Colon (tissue), 2 donors: Measurements from ENCODE around the gene CYBB.

Experiments used
- FAIRE-seq: peaks from 2 replicates; lab custom pipeline; 2012; peaks lifted over from hg19 to GRCh38; lab: Jason Lieb, UNC
- donor health status: control.
- donor health status: control.

The CYBB gene

DNA sequence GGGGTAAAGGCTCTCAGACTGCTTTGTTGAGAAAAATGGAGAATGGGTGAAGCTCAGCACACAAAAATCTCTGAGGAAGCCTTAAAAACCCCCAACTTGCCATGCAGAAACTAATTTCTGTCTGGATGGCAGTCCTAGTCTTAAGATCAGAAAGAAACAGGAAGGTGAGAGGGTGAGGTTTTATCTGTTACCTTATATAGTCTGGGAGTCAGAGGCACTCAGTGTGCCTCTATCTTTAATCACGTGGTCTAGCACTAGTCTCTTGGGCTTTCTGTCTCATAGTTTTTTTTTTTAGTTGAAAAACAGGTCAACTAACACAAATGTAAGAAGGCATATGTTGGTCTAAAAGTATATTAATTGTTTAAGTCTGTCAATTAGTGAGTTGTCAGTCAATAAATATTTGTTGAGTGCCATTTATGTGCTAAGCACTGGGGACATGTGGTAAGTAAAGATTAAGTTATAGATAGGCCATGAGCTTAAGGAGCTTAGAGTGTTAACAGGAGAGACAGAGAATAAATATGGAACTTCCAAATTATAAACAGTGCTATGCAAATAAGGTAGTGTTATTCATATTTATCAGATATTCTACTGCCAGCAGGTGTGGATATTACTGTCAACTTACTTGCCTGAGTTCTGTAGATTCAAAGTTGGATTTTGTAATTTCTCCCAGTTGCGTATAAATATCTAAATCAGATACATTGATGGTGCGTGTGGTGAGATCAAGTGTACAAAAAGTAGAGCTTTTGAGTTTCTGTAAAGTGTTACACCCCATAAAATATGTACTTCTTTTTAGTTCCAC is 7.0 kb downstream of the CYBB start:
- no peak for FAIRE-seq

DNA sequence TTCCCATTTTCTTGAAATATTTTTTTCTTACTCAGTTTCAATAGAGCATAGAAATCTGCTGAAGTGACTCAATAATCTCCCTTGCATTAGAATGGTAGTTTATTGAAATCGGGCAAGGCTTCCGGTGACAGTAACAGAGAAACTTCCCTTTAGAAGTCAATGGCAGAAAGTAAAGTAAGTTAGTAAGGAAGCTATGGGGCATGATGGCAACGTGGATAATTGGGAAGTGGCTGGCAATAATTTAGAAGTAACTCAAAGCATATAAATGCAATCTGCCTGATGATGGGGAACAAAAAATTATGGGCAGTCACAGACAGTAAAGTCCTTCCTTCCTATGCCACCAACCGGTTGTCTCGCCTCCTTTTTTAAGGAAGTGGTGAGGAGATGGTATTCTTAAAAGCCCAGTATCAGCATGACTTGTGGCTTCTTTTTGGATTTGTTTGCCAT is 7.6 kb downstream of the CYBB start:
- FAIRE-seq, result no peak

DNA sequence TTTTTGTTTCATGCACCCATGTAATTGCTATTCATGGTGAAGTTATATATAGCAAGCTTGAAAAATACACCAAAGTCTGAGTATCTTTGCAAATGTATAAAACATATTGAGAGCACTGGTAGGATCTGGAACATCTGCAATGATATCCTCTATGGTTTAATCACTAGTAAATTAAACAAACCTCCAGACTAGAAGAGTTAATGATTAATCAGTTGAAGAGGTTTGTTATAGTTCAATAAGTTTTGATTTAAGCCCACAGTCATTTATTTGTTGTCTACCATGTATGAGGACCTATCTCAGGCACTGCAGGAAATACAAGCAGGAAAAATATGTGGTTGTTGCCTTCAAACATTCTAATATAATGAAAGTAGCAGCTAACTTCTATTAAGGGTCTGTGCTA is 16.5 kb downstream of the CYBB start:
- FAIRE-seq, result no peak

DNA sequence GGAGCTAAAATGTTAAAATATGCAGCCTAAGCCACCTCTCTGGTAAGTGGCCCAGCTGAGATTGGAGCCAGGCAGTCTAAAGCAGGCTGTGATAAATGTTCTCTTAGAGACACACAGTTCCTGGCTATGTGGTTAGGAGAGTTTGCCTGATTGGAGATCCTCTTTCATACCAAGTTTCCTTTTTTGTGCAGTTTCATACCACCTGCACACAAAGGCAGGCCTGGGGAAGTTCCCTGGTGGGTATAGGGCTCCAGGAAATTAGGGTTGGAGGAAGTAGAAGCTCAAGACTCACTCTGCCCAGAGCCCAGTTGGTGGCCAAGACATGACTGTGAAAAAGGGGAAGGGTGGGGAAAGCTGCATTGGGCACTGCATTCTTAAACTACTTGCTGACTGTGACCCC is 16.9 kb downstream of the CYBB start:
- FAIRE-seq, result no peak

DNA sequence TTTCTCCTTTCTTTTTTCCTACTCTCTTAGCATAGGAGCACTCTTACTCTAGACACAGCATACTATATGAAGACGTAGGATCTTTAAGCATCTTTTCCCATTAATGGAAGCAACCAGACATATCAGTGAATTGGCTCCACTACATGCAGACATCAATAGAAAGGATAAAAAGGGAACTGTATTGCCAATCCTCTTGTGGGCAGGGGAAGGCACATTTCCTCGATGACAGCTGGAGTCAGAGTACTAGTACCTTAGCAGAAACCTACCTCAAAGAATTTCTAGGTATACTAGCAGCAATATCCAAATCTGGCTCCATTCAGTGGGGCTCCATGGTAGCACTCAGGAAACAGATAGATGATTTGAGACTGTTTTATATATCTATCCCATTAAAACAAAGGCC is 20.1 kb downstream of the CYBB start:
- no peak for FAIRE-seq

DNA sequence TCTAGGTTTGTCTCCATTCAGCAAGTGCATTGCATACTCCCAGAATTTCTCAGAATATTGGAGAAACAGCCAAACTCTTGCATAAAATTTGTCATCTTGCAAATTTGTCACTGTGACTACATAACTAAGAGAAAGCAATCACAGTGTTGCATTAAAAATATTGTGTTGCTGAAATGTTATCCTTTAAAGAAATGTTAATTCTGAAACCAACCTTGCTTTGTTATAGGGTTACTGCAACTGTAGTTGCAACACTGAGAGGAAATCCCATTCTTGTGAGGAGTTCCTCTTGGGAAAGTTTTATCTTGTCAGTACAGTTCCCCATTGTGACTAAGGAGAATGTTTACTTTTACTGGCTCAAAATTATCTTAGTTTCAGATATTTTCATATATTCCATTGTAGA is 20.9 kb downstream of the CYBB start:
- FAIRE-seq, result no peak

DNA sequence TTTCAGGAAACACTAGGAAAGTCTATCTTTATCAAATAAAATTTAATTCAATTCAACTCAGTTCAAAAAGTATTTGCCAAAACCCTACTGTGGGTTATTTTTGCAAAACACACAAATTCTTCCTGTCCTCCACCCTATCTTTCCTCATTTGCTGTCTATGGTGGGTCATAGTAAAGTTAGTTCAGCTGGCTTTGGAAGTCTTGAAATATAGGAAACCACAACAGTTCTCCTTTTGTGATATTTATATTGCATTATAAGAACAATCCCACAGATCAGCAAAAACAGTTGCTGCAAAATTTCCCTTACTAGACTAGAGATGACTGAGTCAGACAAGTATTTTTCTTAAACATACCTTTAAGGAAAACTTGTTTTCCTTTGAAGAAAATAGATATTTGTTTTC is 22.2 kb downstream of the CYBB start:
- peak; percentile 87 for FAIRE-seq

DNA sequence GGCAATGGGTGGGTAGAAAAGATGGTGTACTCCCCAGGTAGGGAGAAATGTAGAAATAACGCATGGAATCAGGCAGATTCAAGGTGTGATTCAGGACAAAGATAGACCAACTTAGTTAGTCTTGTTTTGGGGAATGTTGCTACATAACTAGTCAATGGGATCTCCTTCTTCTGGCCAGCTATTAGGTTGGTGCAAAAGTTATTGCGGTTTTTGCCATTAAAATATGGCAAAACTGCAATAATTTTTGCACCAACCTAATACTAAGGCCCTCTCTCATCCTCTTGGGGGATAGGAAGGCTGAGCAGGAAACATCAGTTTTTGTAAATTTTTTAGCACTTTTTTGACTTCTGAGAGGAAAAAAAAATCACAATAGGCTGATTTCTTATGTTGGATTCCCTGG is 23.2 kb downstream of the CYBB start:
- no peak for FAIRE-seq

DNA sequence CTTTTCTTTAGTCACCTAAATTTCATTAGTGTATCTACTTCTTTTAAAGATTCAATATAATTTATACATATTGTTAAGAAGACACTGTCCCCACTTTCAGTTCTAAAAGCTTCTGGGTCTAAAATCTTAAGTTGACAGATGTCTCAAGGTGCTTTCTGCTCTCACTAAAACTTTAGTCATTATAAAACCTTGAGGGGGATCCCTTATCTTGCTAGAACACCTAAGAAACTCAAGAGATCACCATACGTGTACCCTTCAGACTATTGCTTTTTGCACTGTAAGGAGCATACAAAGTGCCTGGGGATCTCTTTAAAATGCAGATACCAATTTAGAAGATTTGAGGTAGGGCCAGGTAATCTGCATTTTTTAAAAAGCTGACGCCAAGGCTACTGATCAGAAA is 30.1 kb downstream of the CYBB start:
- no peak for FAIRE-seq

DNA sequence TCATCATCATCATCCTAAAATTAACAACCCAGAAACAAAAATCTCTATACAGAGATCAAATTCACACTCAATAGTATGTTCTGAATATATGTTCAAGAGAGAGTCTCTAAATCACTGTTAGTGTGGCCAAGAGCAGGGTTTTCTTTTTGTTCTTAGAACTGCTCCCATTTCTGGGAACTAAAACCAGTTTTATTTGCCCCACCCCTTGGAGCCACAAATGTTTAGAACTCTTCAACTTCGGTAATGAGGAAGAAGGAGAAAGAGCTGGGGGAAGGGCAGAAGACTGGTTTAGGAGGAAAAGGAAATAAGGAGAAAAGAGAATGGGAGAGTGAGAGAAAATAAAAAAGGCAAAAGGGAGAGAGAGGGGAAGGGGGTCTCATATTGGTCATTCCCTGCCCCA is 32.3 kb downstream of the CYBB start:
- peak; percentile 80 for FAIRE-seq

DNA sequence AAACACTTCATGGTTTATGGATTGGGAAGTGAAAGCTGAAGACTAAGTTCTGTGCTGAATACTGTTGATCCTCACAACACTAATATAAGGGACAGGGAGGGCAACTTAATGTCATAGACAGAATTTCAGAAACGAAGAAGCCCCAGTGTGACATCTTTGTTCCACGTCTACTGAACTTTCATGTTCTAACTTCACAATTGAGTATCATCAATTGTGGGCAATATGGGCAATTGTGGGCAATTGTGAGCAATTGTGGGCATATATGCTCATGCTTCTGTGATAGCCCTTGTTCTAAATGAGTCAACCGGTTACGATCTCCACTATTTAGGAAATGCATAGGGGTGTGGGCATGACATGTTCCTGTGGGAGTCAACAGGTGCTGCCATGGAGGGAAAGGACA is 33.7 kb downstream of the CYBB start:
- no peak for FAIRE-seq

DNA sequence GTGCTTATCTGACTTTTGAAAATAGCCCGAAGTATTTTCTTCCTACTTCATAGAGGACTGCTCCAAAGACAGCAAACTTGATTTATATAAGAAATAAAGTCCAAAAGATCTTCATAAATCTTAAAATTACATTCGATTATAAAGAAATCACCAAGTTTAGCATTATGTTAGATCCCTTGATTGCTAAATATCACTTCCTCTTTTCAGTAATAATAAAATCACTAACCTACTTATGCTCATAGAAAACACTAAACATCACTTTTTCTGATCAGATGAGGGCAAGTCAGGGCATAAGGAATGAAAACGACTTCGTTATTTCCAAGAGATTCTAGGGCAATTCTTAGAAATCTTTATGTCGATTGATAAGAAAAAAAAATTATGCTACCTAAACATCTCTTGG is 35.5 kb downstream of the CYBB start:
- FAIRE-seq, result peak; percentile 85

DNA sequence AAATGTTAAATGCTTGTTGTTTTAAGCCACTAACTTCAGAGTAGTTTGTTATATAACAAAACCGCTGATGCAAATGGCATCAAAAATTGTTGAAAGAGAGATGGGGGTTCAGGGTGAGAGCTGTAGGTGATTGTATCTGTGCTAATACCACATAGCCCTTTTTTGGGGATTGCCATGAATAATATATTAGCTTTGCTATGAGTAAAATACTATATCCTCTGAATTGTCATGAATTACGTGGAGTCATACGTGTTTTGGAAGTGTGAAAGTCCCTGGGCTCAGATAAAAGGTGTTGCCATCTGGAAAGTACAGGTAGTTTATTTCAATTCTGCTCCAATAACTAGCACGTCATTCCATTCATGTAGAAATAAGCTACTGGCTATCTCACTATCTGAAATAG is 36.9 kb downstream of the CYBB start:
- no peak for FAIRE-seq

DNA sequence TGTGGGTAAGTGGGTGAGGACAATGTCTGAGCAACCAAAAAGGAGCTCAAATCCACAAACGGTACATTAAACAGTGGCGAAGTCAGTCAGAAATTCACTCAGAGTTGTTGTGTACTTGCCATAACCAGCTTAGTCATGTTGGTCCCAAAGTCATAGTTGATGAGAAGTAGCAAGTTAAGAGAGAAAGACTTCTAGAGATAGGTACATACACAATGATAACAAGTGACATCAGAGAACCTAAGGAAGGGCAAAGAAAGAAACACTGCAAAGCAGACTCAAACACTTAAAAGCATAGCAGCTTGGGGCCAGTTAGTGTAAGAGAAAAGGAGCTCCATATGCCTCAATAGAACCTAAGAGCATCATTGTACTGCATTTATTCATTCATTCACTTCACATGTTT is 37.3 kb downstream of the CYBB start:
- FAIRE-seq, result peak; percentile 55

DNA sequence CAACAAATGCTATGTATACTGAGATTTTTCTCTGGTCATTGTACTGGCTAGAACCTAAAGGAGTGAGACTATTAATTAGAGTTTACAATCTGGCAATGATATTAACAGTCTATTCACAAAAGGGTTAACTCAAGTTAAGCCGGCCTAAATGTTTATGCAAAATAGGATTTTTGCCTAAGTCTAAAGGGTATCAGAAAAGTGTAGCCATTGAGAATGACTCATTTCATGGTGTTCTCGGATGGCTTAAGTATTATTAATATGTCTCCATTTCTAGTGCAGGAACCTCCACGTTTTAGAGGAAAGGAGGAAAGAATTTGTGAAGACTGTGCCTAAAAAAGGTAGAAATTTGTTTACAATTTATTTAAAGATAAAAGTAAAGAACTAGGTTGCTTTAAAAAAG is 37.7 kb downstream of the CYBB start:
- FAIRE-seq, result peak; percentile 18

DNA sequence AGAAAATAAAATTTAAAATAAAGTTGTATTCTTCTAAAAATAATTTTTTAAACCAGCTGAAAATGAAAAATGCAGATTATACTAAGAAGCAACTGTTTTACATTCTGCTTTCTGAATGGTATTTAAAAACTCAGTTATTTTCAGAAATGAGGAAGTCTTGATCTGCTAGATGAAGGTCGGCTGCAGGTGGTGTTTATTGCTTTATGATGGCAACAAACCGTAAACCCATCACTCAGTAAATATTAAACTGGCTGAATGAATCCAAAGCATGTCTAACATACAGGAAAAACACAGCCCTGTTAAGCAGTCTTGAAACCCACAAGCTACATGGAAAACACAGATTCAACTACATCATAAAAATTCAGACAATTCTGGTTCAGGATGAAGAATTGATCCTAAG is 38.2 kb downstream of the CYBB start:
- FAIRE-seq, result no peak

DNA sequence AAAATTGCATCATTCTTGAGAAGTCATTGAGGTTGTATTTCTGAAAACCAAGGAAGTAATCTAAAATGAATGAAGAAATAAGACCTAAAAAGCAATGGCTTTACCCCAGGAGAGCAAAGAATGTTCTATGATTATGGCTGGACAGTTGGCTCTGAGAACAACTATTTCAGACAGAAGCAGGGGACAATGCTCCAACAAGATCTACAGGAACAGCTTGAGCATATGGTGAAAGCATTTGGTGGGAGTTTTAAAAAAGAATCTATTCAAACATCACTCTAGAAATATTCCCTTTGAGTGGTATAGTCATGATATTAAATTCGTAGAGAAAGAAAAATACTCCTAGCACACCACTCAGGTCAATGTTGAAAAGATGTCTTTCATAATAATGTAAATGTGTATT is 40.8 kb downstream of the CYBB start:
- no peak for FAIRE-seq

DNA sequence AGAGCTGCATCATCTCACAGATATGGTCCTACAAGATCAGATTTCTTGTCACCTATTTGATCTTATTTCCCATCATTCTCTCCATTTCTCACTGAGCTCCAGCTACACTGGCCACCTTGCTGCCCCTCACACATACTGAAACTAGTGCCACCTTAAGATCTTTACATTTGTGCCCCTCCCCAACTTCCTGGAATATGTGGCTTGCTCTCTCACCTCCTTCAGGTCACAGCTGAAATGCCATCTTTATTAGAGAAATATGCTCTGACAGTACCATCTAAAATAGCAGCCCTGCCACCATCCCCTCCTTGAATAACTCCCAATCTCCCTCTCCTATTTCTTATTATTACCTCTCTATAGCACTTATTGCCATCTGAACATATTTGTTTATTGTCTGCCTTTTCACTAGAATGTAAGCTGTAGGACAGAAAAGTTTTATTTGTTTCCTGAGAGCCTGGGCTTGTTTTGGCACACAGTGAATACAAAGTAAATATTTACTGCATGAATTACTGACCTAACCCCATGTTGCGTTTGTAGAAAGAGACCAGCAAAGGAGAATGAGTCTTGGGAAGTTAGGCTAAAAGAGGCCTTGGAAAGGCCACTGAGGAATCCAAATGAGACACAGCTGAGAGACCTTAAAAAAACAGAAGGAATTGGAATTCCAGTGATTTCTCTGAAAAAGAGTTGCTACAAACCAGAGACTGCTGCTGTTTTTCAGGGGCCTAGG is 44.8 kb downstream of the CYBB start:
- no peak for FAIRE-seq

DNA sequence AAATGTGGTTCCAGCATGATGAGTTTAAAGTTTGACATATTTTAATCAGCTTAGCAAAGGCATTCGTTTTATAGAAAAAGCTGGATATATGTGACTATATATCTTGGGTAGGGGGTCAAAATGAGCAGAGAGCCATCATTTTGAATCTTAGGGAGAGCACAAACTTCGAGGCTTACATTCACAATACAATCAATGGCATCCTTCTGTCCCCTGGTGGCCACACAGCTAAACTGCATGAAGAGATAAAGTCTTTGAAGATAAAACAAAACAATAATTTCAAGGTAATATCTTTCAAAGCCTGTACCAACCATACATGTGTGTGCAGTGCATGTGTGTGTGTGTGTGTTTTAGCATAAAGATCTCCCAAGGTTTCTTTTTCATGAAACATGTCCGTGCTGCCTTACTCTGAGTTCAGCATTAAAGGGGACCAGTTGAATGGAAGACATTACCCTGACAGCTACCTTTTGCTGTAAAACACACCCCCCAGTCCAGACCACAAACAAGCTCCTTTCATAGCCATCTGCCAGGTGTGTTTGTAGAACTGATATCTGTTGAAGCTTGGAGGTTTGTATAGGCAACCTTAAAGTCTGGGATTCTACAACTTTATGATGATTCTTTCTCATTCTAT is 45.5 kb downstream of the CYBB start:
- FAIRE-seq, result peak; percentile 38

DNA sequence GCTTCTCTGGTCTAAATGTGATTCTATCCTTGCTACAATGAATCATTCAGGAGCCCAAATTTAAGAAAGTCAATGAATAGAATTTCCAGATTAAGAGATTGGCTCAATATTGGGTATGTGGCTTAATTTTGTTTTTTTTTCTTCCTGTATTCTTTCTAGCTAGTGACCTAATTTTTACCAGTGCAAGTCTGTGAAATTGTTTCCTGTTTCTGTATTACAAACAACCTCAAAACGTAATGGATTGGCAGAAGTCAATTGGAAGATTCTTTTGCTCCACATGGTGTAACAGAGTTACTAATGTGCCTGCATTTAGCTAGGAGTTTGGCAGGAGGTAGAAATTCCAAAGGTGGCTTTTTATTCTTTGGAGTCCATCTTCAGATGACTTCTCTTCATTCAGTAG is 49.9 kb downstream of the CYBB start:
- no peak for FAIRE-seq

DNA sequence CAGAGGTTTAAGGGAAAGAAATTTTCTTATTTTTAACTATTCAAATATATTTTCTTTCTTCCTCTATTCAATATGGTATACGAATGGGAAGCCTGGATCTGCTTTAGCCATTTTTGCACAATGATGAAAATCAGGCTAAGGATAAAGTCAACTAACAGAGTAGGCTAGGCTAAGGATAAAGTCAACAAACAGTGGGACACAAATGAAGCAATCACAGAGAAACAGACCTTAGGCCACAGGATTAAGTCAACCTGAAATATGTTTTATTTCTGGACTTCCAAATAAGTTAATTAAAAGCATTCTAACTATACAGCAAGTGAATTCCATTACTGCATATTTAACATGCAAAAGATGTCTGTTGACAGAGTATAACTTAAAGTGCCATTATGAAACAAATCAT is 50.5 kb downstream of the CYBB start:
- peak; percentile 45 for FAIRE-seq

DNA sequence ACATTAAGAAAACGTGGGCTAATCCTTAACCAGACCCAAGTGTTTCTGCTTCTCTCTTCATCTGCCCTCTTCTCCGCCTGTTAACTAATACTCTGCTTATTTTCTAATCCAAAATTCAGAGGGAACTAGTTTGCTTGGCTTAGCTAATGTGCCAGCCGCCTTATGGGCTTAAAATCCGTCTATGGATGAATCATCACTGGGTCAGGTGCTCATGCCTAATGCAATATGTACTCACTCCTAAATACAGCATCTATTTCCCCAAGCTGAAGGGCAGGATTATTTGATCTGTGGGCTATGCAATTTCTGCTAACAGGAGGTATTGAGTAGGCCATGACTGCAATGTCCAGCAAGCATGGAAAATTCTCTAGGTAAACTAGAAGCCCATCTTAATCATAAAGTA is 55.1 kb downstream of the CYBB start:
- no peak for FAIRE-seq

DNA sequence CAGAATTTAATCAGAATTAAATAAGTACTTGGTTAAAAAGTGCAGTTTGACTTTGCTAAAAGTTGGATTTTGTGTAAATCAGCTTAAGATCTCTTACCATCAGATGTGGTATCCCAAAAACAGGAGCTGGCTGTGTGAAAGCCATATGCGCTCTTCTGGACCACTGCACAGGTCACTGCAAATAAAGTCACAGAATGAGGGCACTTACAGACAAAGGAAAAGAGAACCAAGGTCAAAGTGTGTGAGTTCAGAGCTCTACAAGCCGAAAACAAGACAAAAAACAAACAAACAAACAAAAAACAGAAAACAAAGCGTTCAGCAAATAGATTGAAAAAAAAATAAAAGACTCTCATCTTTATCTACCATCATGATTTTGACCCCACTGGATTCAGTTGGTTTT is 61.1 kb downstream of the CYBB start:
- no peak for FAIRE-seq
